T47D (cell line): ENCODE results near the gene CACTIN.
"Not testable (repeated sequence)": the region's sequence is repeated elsewhere in the genome, so short reads cannot be mapped to it uniquely, and the experiment has no call there.

Experiments used
- DNase-seq, 2 experiments: peaks; one replicate each; pipeline versions ENCODE4 v3.0.0 to v3.0.0-alpha.2; 2011 to 2012; ENCODE audit warnings: low read depth in 1 of 2, low spot score in 1 of 2
- JUND ChIP-seq: IDR thresholded peaks from 2 replicates; pipeline ENCODE4 v1.6.1; 2012; ENCODE audit warnings: low read depth
- in situ Hi-C: cut with HindIII; loops from 2 replicates; pipeline ENCODE4 v1.10.0; 2016; ENCODE audit warnings: low sequenced_read_pairs, low pct_unique_long_range_greater_than_20kb

CACTIN gene

GRCh38 chr19:3668331-3669081, 41.9 kb upstream of the CACTIN start:
- no peak for TF ChIP-seq JUND
- DNase-seq = no peak
- in situ Hi-C loops = no loop called here

DNA sequence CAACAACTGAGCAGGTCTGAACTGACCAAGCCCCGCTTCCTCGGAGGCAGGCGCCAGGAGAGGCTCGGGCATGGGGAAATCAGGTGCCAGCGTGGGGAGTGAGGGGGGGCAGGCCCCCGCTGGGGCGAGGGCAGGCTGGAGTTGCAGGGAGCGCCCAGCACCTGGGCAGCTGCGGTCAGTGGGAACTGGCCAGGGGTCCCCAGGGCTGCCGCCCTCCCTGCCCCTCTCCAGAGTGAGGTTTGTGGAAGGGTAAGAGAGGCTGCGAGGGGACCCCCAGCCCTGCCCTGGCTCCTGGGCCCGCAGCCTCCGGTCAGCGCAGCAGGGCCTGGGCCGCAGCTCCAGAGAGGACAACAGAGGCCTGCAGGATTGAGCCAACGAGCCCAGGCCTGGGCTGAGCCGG, 41.2 kb upstream of the CACTIN start:
- no peak for DNase-seq
- no peak for TF ChIP-seq JUND
- in situ Hi-C loops = no loop called here

- in situ Hi-C loops = no loop called here
- DNase-seq = no peak
- TF ChIP-seq JUND = no peak
These were observed 40.5 kb upstream of the CACTIN start for GRCh38 chr19:3667037-3667638.

DNA sequence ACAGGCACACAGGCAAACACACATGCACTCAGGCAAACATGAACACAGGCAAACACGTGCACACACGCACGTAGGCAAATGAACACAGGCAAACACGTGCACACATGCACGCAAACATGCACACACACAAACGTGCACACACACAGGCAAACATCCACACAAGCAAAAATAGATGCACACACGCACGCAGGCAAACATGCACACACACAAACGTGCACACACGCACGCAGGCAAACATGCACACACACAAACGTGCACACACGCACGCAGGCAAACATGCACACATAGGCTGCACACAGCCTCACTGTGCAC, 39.9 kb upstream of the CACTIN start:
- in situ Hi-C loops, DNase-seq: not testable (repeated sequence)

GRCh38 chr19:3665681-3666544, 39.3 kb upstream of the CACTIN start:
- in situ Hi-C loops = no loop called here
- peak; percentile 23 to 80 for DNase-seq
- TF ChIP-seq JUND = no peak

GRCh38 chr19:3664879-3665642, 38.5 kb upstream of the CACTIN start:
- no peak for TF ChIP-seq JUND
- no peak for DNase-seq
- in situ Hi-C loops = no loop called here

- in situ Hi-C loops = no loop called here
- TF ChIP-seq JUND = no peak
- no peak for DNase-seq
These were observed 37.2 kb upstream of the CACTIN start for GRCh38 chr19:3663838-3664237.

GRCh38 chr19:3661284-3662238, 35.0 kb upstream of the CACTIN start:
- TF ChIP-seq JUND = no peak
- in situ Hi-C loops = no loop called here
- no peak for DNase-seq

DNA sequence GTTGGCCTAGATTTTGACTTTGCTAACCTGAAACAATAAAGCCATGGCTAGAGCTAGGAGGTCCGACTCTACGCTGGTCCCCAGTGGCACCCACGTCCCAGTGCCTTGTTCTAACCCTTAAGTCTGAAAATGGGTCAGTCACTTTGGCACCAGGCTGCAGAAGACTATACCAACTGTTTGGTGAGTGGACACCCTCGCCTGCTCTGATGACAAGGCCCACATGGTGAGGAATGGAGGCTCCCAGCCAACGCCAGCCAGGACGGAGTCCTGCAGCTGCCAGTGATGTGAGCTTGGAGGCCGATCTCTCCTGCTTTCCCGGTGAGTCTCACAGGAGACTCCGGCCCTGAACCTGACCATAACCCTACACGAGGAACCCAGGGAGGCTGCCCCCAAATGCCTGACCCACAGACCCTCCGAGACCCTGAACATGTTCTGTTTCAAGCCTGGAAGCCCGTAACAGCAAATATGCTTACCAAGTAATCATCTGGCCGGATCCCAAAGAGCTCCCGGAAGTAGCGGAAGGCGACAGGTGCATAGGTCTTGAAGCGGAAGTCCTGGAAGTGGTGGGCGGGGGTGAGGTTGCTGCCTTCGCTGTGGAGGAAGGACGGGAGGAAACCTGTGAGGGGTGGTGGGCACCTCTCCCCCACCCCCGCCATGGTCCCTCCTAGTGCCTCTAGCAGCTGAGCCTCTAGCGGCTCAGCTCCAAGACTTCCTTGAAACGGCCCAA, 34.1 kb upstream of the CACTIN start:
- no peak for DNase-seq
- in situ Hi-C loops = no loop called here
- no peak for TF ChIP-seq JUND

DNA sequence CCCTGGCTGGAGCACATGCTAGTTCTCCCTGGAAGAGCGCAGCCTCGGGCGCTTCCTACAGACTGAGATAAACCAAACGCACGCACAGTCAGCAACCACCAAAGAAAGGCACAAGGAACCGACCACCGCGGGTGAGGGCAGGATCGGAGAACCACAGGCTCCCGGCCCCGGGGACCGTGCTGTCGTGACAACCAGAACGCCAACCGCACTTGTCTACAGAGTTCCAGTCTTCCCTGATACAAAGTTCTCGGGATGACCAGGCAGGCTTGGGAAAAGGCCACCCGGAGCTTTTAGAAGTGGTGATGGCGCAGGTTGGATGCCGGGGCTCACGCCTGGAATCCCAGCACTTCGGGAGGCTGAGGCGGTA, 33.1 kb upstream of the CACTIN start:
- in situ Hi-C loops = no loop called here

More for the DNA sequence above, 33.1 kb upstream of the CACTIN start:
- TF ChIP-seq JUND = no peak
- no peak for DNase-seq
